Fibroblast of lung (primary cell): ENCODE results near the gene DNMT3A.

ENCODE experiments used
- EZH2 ChIP-seq: IDR thresholded peaks from 2 replicates; pipeline ENCODE4 v1.5.1; 2012; ENCODE audit warnings: low read length, control low read depth, mild to moderate bottlenecking; ENCODE audit errors: missing control alignments
- TF ChIP-seq, protein P1 (sequence below), 2 donors: IDR thresholded peaks in 1 of 2; conservative IDR thresholded peaks in 1 of 2; 1 replicate in 1 of 2; 2 replicates in 1 of 2; pipeline ENCODE4 v1.5.1; 2011 to 2012; ENCODE audit warnings: low read length in 2 of 2, control low read depth in 1 of 2, inconsistent platforms in 1 of 2, low read depth in 1 of 2, mild to moderate bottlenecking in 1 of 2

GRCh38 chr2:25335204-25335603 is 6.5 kb downstream of the DNMT3A start:
- TF ChIP-seq, protein P1, sequence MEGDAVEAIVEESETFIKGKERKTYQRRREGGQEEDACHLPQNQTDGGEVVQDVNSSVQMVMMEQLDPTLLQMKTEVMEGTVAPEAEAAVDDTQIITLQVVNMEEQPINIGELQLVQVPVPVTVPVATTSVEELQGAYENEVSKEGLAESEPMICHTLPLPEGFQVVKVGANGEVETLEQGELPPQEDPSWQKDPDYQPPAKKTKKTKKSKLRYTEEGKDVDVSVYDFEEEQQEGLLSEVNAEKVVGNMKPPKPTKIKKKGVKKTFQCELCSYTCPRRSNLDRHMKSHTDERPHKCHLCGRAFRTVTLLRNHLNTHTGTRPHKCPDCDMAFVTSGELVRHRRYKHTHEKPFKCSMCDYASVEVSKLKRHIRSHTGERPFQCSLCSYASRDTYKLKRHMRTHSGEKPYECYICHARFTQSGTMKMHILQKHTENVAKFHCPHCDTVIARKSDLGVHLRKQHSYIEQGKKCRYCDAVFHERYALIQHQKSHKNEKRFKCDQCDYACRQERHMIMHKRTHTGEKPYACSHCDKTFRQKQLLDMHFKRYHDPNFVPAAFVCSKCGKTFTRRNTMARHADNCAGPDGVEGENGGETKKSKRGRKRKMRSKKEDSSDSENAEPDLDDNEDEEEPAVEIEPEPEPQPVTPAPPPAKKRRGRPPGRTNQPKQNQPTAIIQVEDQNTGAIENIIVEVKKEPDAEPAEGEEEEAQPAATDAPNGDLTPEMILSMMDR (conservative IDR thresholded peaks at IDR 0.05 in 1 of 2, IDR thresholded peaks at IDR 0.05 in 1 of 2; ENCODE audit: low read depth in 1 of 2, low read length in 2 of 2) = no peak
- TF ChIP-seq EZH2 = no peak
